ENCODE measurements around the gene MCU.
"Not testable (repeated sequence)": the region's sequence is repeated elsewhere in the genome, so short reads cannot be mapped to it uniquely, and the experiment has no call there.

Gene MCU

GRCh38 chr10:72691863-72692743 is at the start of gene MCU:
MCU (plus strand) TSS chr10:72692143; CDS start chr10:72692152, 9 bp downstream.
- peak; percentile 71 to 80 (median 78) for DNase-seq (ENCODE audit: low read depth in 2 of 3, low spot score in 2 of 3)

- no peak for DNase-seq (ENCODE audit: low read depth in 2 of 3, low spot score in 2 of 3)
These were observed 49.6 kb upstream of the MCU start for GRCh38 chr10:72642318-72642717.

- DNase-seq (ENCODE audit: low read depth in 2 of 3, low spot score in 2 of 3) = no peak
These were observed 46.6 kb upstream of the MCU start for GRCh38 chr10:72645263-72645858.

- not testable (repeated sequence) for DNase-seq (ENCODE audit: low read depth in 2 of 3, low spot score in 2 of 3)
These were observed 45.0 kb upstream of the MCU start for GRCh38 chr10:72646971-72647370.

- DNase-seq (ENCODE audit: low read depth in 2 of 3, low spot score in 2 of 3) = no peak
These were observed 43.6 kb upstream of the MCU start for GRCh38 chr10:72648301-72648700.

- no peak for DNase-seq (ENCODE audit: low read depth in 2 of 3, low spot score in 2 of 3)
These were observed 42.7 kb upstream of the MCU start for GRCh38 chr10:72649291-72649690.

- no peak for DNase-seq (ENCODE audit: low read depth in 2 of 3, low spot score in 2 of 3)
These were observed 38.4 kb upstream of the MCU start for GRCh38 chr10:72653383-72654096.

- no peak for DNase-seq (ENCODE audit: low read depth in 2 of 3, low spot score in 2 of 3)
These were observed 37.2 kb upstream of the MCU start for GRCh38 chr10:72654720-72655119.

- no peak for DNase-seq (ENCODE audit: low read depth in 2 of 3, low spot score in 2 of 3)
These were observed 33.1 kb upstream of the MCU start for GRCh38 chr10:72658696-72659400.

- DNase-seq (ENCODE audit: low read depth in 2 of 3, low spot score in 2 of 3) = no peak
These were observed 32.2 kb upstream of the MCU start for GRCh38 chr10:72659694-72660093.

- DNase-seq (ENCODE audit: low read depth in 2 of 3, low spot score in 2 of 3) = no peak
These were observed 31.7 kb upstream of the MCU start for GRCh38 chr10:72660220-72660619.

- DNase-seq (ENCODE audit: low read depth in 2 of 3, low spot score in 2 of 3) = no peak
These were observed 30.5 kb upstream of the MCU start for GRCh38 chr10:72661431-72661830.

- no peak for DNase-seq (ENCODE audit: low read depth in 2 of 3, low spot score in 2 of 3)
These were observed 28.0 kb upstream of the MCU start for GRCh38 chr10:72663971-72664370.

- no peak for DNase-seq (ENCODE audit: low read depth in 2 of 3, low spot score in 2 of 3)
These were observed 26.0 kb upstream of the MCU start for GRCh38 chr10:72665925-72666324.

- DNase-seq (ENCODE audit: low read depth in 2 of 3, low spot score in 2 of 3) = no peak
These were observed 24.6 kb upstream of the MCU start for GRCh38 chr10:72667207-72667864.

GRCh38 chr10:72673280-72673679 is 18.7 kb upstream of the MCU start:
- DNase-seq (ENCODE audit: low read depth in 2 of 3, low spot score in 2 of 3) = no peak

GRCh38 chr10:72674174-72674573 is 17.8 kb upstream of the MCU start:
- DNase-seq (ENCODE audit: low read depth in 2 of 3, low spot score in 2 of 3) = not testable (repeated sequence)

- no peak for DNase-seq (ENCODE audit: low read depth in 2 of 3, low spot score in 2 of 3)
These were observed 12.1 kb upstream of the MCU start for GRCh38 chr10:72679838-72680241.

- no peak for DNase-seq (ENCODE audit: low read depth in 2 of 3, low spot score in 2 of 3)
These were observed 9.3 kb upstream of the MCU start for GRCh38 chr10:72682638-72683037.

- DNase-seq (ENCODE audit: low read depth in 2 of 3, low spot score in 2 of 3) = no peak
These were observed 6.5 kb upstream of the MCU start for GRCh38 chr10:72685264-72685921.
